ENCODE data around the gene POLR2H.

GRCh38 chr3:184322731-184323487 is 38.6 kb upstream of the POLR2H start:
- no peak for TF ChIP-seq GATA2 (IDR thresholded peaks at IDR 0.05; ENCODE audit: low read depth, low read length)
- no peak for TF ChIP-seq GATA3 (IDR thresholded peaks at IDR 0.05; ENCODE audit: low read depth, low read length)
